ENCODE measurements around the gene HOXA7.

Gene HOXA7

GRCh38 chr7:27132214-27132613, 24.3 kb downstream of the HOXA7 start:
- Histone ChIP-seq H3K4me3 (ENCODE audit: low read depth in 1 of 2, low read length in 2 of 2) (no peak overlapping the region), H3K9me3 (ENCODE audit: insufficient read depth, low read length, severe bottlenecking) (no peaks in the 10 kb centered on the region), H3K27ac (ENCODE audit: low read length) (no peak overlapping the region), H3K27me3 (ENCODE audit: insufficient read depth, low read length, poor library complexity) (peaks cover 5% of the 10 kb centered on the region), H3K9ac (ENCODE audit: low read depth, low read length) (no peak overlapping the region), H3K4me1 (ENCODE audit: insufficient read depth, low read length) (no peaks in the 10 kb centered on the region), H4K20me1 (ENCODE audit: insufficient read depth, low read length) (no peaks in the 10 kb centered on the region), H3K4me2 (ENCODE audit: insufficient read depth, low read length) (no peak overlapping the region), H3K36me3 (ENCODE audit: insufficient read depth, low read length) (no peaks in the 10 kb centered on the region), H2AFZ (ENCODE audit: low read depth, low read length) (no peak overlapping the region), H3K79me2 (ENCODE audit: insufficient read depth, low read length) (no peaks in the 10 kb centered on the region)
- ATAC-seq (ENCODE audit: insufficient read depth, low read depth) (no peak), DNase-seq (no peak)
- TF ChIP-seq EZH2 (IDR thresholded peaks at IDR 0.05; ENCODE audit: borderline replicate concordance, low read depth, low read length, severe bottlenecking): no peak
- no peak for TF ChIP-seq CTCF (IDR thresholded peaks at IDR 0.05; ENCODE audit: borderline replicate concordance, extremely low read depth, low read length, poor library complexity, severe bottlenecking)

GRCh38 chr7:27131390-27131819, 25.1 kb downstream of the HOXA7 start:
- no peak overlapping the region for H3K4me3 ChIP-seq (ENCODE audit: low read depth in 1 of 2, low read length in 2 of 2)
- H3K9ac ChIP-seq (ENCODE audit: low read depth, low read length): no peak overlapping the region
- no peak for DNase-seq
- H3K4me2 ChIP-seq (ENCODE audit: insufficient read depth, low read length): no peak overlapping the region
- H3K4me1 ChIP-seq (ENCODE audit: insufficient read depth, low read length): no peaks in the 10 kb centered on the region
- H3K9me3 ChIP-seq (ENCODE audit: insufficient read depth, low read length, severe bottlenecking): no peaks in the 10 kb centered on the region
- H3K27me3 ChIP-seq (ENCODE audit: insufficient read depth, low read length, poor library complexity): no peaks in the 10 kb centered on the region
- TF ChIP-seq EZH2 (IDR thresholded peaks at IDR 0.05; ENCODE audit: borderline replicate concordance, low read depth, low read length, severe bottlenecking) (no peak), CTCF (IDR thresholded peaks at IDR 0.05; ENCODE audit: borderline replicate concordance, extremely low read depth, low read length, poor library complexity, severe bottlenecking) (no peak)
- H3K79me2 ChIP-seq (ENCODE audit: insufficient read depth, low read length): no peaks in the 10 kb centered on the region
- no peaks in the 10 kb centered on the region for H4K20me1 ChIP-seq (ENCODE audit: insufficient read depth, low read length)
- H3K27ac ChIP-seq (ENCODE audit: low read length): no peak overlapping the region
- no peak overlapping the region for H2AFZ ChIP-seq (ENCODE audit: low read depth, low read length)
- ATAC-seq (ENCODE audit: insufficient read depth, low read depth): no peak
- H3K36me3 ChIP-seq (ENCODE audit: insufficient read depth, low read length): no peaks in the 10 kb centered on the region

- no peaks in the 10 kb centered on the region for H3K4me1 ChIP-seq (ENCODE audit: insufficient read depth, low read length)
- H4K20me1 ChIP-seq (ENCODE audit: insufficient read depth, low read length): no peaks in the 10 kb centered on the region
- no peaks in the 10 kb centered on the region for H3K27me3 ChIP-seq (ENCODE audit: insufficient read depth, low read length, poor library complexity)
- H3K27ac ChIP-seq (ENCODE audit: low read length): no peak within 1 kb of the TSS
- H3K9me3 ChIP-seq (ENCODE audit: insufficient read depth, low read length, severe bottlenecking): no peaks in the 10 kb centered on the region
- no peak within 1 kb of the TSS for H2AFZ ChIP-seq (ENCODE audit: low read depth, low read length)
- ATAC-seq (ENCODE audit: insufficient read depth, low read depth): no peak
- no peak within 1 kb of the TSS for H3K4me3 ChIP-seq (ENCODE audit: low read depth in 1 of 2, low read length in 2 of 2)
- TF ChIP-seq EZH2 (IDR thresholded peaks at IDR 0.05; ENCODE audit: borderline replicate concordance, low read depth, low read length, severe bottlenecking) (no peak), CTCF (IDR thresholded peaks at IDR 0.05; ENCODE audit: borderline replicate concordance, extremely low read depth, low read length, poor library complexity, severe bottlenecking) (no peak)
- H3K9ac ChIP-seq (ENCODE audit: low read depth, low read length): no peak within 1 kb of the TSS
- no peak for DNase-seq
- no peaks in the 10 kb centered on the region for H3K79me2 ChIP-seq (ENCODE audit: insufficient read depth, low read length)
- H3K36me3 ChIP-seq (ENCODE audit: insufficient read depth, low read length): no peaks in the 10 kb centered on the region
- no peak within 1 kb of the TSS for H3K4me2 ChIP-seq (ENCODE audit: insufficient read depth, low read length)
These were observed 25.7 kb downstream of the HOXA7 start, which contains the start of gene HOXA4 for GRCh38 chr7:27130540-27131389. TSS of gene HOXA4 (minus strand) at chr7:27130757. CDS start at chr7:27130733, 24 bp downstream.
